ENCODE data around the gene RCBTB2.

DNA sequence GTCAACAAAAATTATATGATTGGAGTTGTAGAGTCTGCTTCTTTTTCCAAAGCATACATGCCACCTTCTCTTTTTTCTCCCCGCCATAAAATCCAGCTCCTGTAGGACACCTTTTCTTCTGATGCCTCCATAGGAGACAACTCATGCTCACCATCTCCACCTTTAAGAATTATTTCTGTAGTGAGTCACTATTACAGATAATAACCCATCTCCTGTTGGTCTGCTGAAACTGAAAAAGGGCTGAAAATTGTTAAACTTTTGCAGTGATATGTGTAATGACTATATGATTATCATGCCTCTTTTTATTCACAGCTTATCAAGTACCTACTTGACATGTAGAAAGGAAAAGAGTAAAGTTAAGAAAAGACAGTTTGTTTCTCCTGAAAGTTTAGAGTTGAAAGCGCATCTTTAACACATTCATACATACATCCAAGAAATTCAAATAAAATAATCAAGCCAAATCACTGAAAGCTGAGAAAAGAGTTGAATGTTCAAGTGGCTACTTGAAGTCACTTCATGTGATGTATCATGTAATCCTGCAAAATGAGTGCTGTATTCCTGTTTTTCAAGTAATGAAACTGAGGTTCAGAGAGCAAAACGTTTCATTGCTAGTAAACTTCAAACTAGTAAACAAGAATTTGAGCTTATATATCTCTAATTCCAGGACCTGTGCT lies 84.5 kb downstream of the RCBTB2 start:
- TF ChIP-seq, protein P1, sequence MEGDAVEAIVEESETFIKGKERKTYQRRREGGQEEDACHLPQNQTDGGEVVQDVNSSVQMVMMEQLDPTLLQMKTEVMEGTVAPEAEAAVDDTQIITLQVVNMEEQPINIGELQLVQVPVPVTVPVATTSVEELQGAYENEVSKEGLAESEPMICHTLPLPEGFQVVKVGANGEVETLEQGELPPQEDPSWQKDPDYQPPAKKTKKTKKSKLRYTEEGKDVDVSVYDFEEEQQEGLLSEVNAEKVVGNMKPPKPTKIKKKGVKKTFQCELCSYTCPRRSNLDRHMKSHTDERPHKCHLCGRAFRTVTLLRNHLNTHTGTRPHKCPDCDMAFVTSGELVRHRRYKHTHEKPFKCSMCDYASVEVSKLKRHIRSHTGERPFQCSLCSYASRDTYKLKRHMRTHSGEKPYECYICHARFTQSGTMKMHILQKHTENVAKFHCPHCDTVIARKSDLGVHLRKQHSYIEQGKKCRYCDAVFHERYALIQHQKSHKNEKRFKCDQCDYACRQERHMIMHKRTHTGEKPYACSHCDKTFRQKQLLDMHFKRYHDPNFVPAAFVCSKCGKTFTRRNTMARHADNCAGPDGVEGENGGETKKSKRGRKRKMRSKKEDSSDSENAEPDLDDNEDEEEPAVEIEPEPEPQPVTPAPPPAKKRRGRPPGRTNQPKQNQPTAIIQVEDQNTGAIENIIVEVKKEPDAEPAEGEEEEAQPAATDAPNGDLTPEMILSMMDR (IDR thresholded peaks at IDR 0.05; ENCODE audit: insufficient read depth, low read depth, low read length): no peak
- no peak for TF ChIP-seq EZH2 (IDR thresholded peaks at IDR 0.05; ENCODE audit: insufficient read depth, low read length)
